Panc1 (cell line): ENCODE data around the gene APOL2. TPM values are rescaled to one million over a fixed set of nuclear protein-coding genes. Genes with fewer than 3 reads are reported as not detected.

Experiments used
- ATAC-seq: fragments of 200-7000 bp; cut with Tn5 transposase; 2 replicates; pipeline ENCODE4 v1.9.1; 2020; ENCODE audit warnings: mild to moderate bottlenecking, moderate library complexity
- BruUV-seq: library from RNA; stranded (reverse); fragments of 400-500 nt; replicated peaks from 2 replicates; lab custom pipeline; 2021; lab: Mats Ljungman, UMichigan
- CTCF ChIA-PET: fragments of 300-600 bp; sonication (Branson Sonifier 250); formaldehyde crosslinking; loops from one replicate; lab custom pipeline; 2022; ENCODE audit warnings: antibody characterized with exemption; lab: Charles Lee
- POLR2A ChIA-PET: fragments of 300-600 bp; sonication (Branson Sonifier 250); formaldehyde crosslinking; loops from one replicate; lab custom pipeline; 2022; ENCODE audit warnings: antibody characterized with exemption; lab: Charles Lee
- DNase-seq: peaks from one replicate; pipeline ENCODE4 v3.0.0-alpha.2; 2010; ENCODE audit warnings: low read depth, low spot score
- H3K27ac ChIP-seq: 2 replicates; pipeline ENCODE4 v1.5.1; 2011; ENCODE audit warnings: mild to moderate bottlenecking, low read length, inconsistent platforms
- H3K27me3 ChIP-seq: fragments of 200-500 bp; sonication (Bioruptor generic); 2 replicates; pipeline ENCODE4 v1.6.0; 2014; ENCODE audit warnings: low read length, inconsistent platforms; ENCODE audit not compliant: control insufficient read depth, insufficient read depth
- H3K36me3 ChIP-seq: fragments of 200-500 bp; sonication (Bioruptor generic); 2 replicates; pipeline ENCODE4 v1.5.1; 2014; ENCODE audit warnings: inconsistent platforms, mild to moderate bottlenecking, low read length, moderate library complexity; ENCODE audit not compliant: control insufficient read depth, insufficient read depth
- H3K4me1 ChIP-seq: 2 replicates; pipeline ENCODE4 v1.5.1; 2011; ENCODE audit warnings: inconsistent platforms, mild to moderate bottlenecking, low read length, moderate library complexity; ENCODE audit not compliant: control insufficient read depth, insufficient read depth
- H3K4me3 ChIP-seq, 2 experiments: 2 replicates each; pipeline ENCODE4 v1.5.1; 2011 to 2012; ENCODE audit warnings: low read depth in 2 of 2, low read length in 2 of 2, mild to moderate bottlenecking in 2 of 2, inconsistent platforms in 1 of 2, moderate library complexity in 1 of 2
- H3K9me3 ChIP-seq: fragments of 200-500 bp; sonication (Bioruptor generic); 2 replicates; pipeline ENCODE4 v1.5.1; 2014; ENCODE audit warnings: low read depth, mild to moderate bottlenecking, inconsistent platforms, low read length, moderate library complexity; ENCODE audit not compliant: control insufficient read depth, insufficient read depth
- CTCF ChIP-seq: fragments of 450-650 bp; IDR thresholded peaks from 2 replicates; pipeline ENCODE4 v1.5.1; 2017; ENCODE audit warnings: mild to moderate bottlenecking
- POLR2AphosphoS5 ChIP-seq: IDR thresholded peaks from 2 replicates; pipeline ENCODE4 v1.6.1; 2012; ENCODE audit warnings: mild to moderate bottlenecking, low read depth, low read length, moderate library complexity
- REST ChIP-seq, 2 experiments: IDR thresholded peaks; 2 replicates each; pipeline ENCODE4 v1.6.1; 2011 to 2012; ENCODE audit warnings: low read depth in 2 of 2, control low read depth in 1 of 2, low read length in 1 of 2, mild to moderate bottlenecking in 1 of 2, moderate library complexity in 1 of 2; ENCODE audit not compliant: insufficient read depth in 1 of 2
- SIN3A ChIP-seq: IDR thresholded peaks from 2 replicates; pipeline ENCODE4 v1.6.1; 2012; ENCODE audit warnings: low read depth, mild to moderate bottlenecking, low read length, moderate library complexity, borderline replicate concordance; ENCODE audit not compliant: insufficient read depth
- TCF7L2 ChIP-seq: IDR thresholded peaks from 2 replicates; pipeline ENCODE4 v1.6.1; 2011; ENCODE audit warnings: mild to moderate bottlenecking, low read depth, low read length, inconsistent platforms
- in situ Hi-C: cut with HindIII; loops from 2 replicates; pipeline ENCODE4 v1.10.0; 2016; ENCODE audit warnings: low sequenced_read_pairs, low pct_unique_long_range_greater_than_20kb
- intact Hi-C: fragments of 100-400 bp; cut with micrococcal nuclease; formaldehyde crosslinking; loops from one replicate; pipeline ENCODE4 v1.10.0; 2022; ENCODE audit not compliant: unreplicated experiment
- total RNA-seq: library from RNA; stranded (reverse); gene quantifications from one replicate; pipeline ENCODE4 v1.2.1, GENCODE V29; 2021; ENCODE audit not compliant: unreplicated experiment

Gene APOL2
- total RNA-seq, 1 experiment from 2014 or later: 34.4 TPM

- no peaks in the 10 kb centered on the region for H3K9me3 ChIP-seq
- in situ Hi-C loops: no loop called here
- H3K27ac ChIP-seq: no peak overlapping the region
- BruUV-seq: no TSS peak
- TF ChIP-seq CTCF (no peak), TCF7L2 (no peak), SIN3A (no peak), POLR2AphosphoS5 (no peak), REST (IDR thresholded peaks at IDR 0.05; ENCODE audit: insufficient read depth in 1 of 2, low read depth in 2 of 2, low read length in 1 of 2) (no peak)
- no peaks in the 10 kb centered on the region; the same call in 1 of the 2 replicates for H3K27me3 ChIP-seq
- ChIA-PET CTCF (no interaction called here), POLR2A (no interaction called here)
- H3K36me3 ChIP-seq: no peaks in the 10 kb centered on the region
- intact Hi-C loops: no loop called here
- no peak overlapping the region for H3K4me3 ChIP-seq
- H3K4me1 ChIP-seq: no peaks in the 10 kb centered on the region
- DNase-seq (no peak), ATAC-seq (no peak)
Observed at GRCh38 chr22:36222887-36223450, 16.4 kb downstream of the APOL2 start.

DNA sequence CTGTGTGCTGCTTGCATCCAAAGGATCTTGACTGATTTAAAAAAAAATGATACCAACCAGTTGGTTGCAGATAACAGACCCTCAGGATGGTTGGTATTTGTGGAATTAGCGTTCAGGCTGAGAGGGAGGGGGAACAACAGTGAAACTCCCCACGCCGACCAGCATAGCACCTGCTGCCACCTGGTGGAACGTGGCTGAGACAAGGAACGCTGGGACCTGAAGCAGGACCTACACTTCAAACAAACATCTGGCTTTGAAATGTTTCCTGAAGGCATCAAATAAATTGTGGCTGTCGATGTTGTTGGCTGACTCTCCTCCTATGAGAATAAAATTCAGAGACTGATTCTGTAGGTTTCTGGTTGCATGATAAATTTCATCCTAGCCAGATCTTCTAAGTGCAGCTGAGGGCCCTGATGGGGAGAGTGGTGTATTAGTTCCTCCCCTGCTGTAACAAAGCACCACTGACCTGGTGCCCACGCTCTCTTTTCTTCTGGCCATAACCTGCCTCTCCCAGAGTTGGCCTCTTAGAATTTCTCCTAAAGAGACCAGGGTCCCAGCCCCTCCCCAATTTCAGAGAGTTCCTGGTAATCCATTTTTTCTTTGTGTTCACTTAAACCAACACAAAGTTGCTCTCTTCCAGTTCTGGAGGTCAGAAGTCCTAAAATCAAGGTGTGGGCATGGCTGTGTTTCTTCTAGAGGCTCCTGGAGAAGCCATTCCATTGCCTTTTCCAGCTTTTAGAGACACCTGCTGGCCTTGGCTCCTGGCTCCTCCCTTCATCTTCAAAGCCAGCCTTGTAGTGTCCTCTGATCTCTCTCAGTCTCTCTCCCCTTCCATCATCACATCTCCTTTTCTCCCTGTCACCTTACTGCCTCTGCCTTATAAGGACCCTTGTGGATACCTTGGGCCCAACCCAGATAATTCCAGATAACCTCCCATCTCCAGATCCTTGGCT, 17.3 kb downstream of the APOL2 start:
- Histone ChIP-seq H3K4me1 (no peaks in the 10 kb centered on the region), H3K9me3 (no peaks in the 10 kb centered on the region), H3K4me3 (no peak overlapping the region), H3K27me3 (peaks cover 3% of the 10 kb centered on the region), H3K36me3 (no peaks in the 10 kb centered on the region), H3K27ac (no peak overlapping the region)
- ATAC-seq: peak; percentile 94
- ChIA-PET POLR2A (no interaction called here), CTCF (interaction anchor here (0.6 kb wide), 2 partner anchors 42 to 685 kb away, joined by 3 read pairs; no protein-coding TSS in a partner anchor)
- in situ Hi-C loops (no loop called here), intact Hi-C loops (no loop called here)
- peak; percentile 41 for DNase-seq
- BruUV-seq: no TSS peak
- TF ChIP-seq TCF7L2 (no peak), CTCF (peak; percentile 85)
